HL-60 (cell line): ENCODE measurements around the gene FGF4.

Experiments used
- DNase-seq, 2 experiments: peaks; one replicate each; pipeline ENCODE4 v3.0.0-alpha.2; 2010 to 2020; ENCODE audit warnings: low read depth in 1 of 2, low spot score in 1 of 2
- H3K27ac ChIP-seq: fragments of 250-450 bp; sonication (Bioruptor Pico); replicated peaks from 2 replicates; pipeline ENCODE4 v1.5.1; 2020; ENCODE audit warnings: mild to moderate bottlenecking, moderate library complexity
- H3K27me3 ChIP-seq: fragments of 250-450 bp; sonication (Bioruptor Pico); 2 replicates; pipeline ENCODE4 v1.5.1; 2021; ENCODE audit warnings: mild to moderate bottlenecking, moderate library complexity; ENCODE audit not compliant: insufficient read depth, poor library complexity, severe bottlenecking
- H3K4me3 ChIP-seq: replicated peaks from 2 replicates; pipeline ENCODE4 v1.5.1; 2011; ENCODE audit warnings: mild to moderate bottlenecking, control low read depth, low read length; ENCODE audit not compliant: insufficient read depth
- CTCF ChIP-seq: IDR thresholded peaks from one replicate; pipeline ENCODE4 v1.5.1; 2011; ENCODE audit warnings: low read length, control low read depth, inconsistent platforms; ENCODE audit not compliant: insufficient read depth
- GABPA ChIP-seq: IDR thresholded peaks from 2 replicates; pipeline ENCODE4 v1.6.1; 2012; ENCODE audit warnings: low read depth
- POLR2AphosphoS5 ChIP-seq: IDR thresholded peaks from 2 replicates; pipeline ENCODE4 v1.6.1; 2012; ENCODE audit warnings: low read depth
- REST ChIP-seq: IDR thresholded peaks from 2 replicates; pipeline ENCODE4 v1.6.1; 2012; ENCODE audit warnings: low read depth; ENCODE audit not compliant: insufficient replicate concordance
- SPI1 ChIP-seq: IDR thresholded peaks from 2 replicates; pipeline ENCODE4 v1.6.1; 2012; ENCODE audit warnings: low read depth, mild to moderate bottlenecking, borderline replicate concordance

The FGF4 gene

DNA sequence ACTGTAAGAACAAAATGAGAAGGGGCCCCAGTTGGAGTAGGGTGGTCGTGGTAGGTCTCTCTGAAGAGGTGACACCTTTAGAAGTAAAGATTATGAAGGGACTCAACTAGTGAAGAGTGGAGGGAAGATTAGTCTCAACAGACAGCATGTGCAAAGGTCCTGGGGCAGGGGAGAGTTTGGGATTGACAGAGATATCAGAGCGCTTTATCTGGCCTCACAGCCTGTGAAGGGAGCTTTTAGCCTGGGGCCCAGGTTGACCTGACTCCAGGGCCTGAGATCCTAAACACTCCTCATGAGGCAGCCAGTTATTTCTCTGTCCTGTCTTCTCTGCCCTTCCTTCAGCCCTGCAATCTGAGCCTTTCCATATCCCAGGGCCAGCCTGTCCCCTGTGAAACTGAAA lies 27.9 kb upstream of the FGF4 start:
- no peak for TF ChIP-seq GABPA
- TF ChIP-seq POLR2AphosphoS5, result no peak
- no peak for TF ChIP-seq SPI1
- no peak for TF ChIP-seq REST
- TF ChIP-seq CTCF, result no peak
- H3K27me3 ChIP-seq, result no peaks in the 10 kb centered on the region

GRCh38 chr11:69802590-69802989 lies 27.4 kb upstream of the FGF4 start:
- no peak overlapping the region for H3K4me3 ChIP-seq

More for the DNA sequence above, 27.9 kb upstream of the FGF4 start:
- Histone ChIP-seq H3K27ac (no peak overlapping the region), H3K4me3 (no peak overlapping the region)
- DNase-seq, result no peak

More at GRCh38 chr11:69802590-69802989, 27.4 kb upstream of the FGF4 start:
- H3K27ac ChIP-seq, result no peak overlapping the region
- DNase-seq, result no peak
- no peaks in the 10 kb centered on the region for H3K27me3 ChIP-seq
- TF ChIP-seq GABPA (no peak), POLR2AphosphoS5 (no peak), REST (no peak), CTCF (no peak), SPI1 (no peak)
